HG02938 (cell line): ENCODE measurements around the gene PLEKHG1.
A peak's percentile ranks its signal among the peaks of the same experiment; 100 is the strongest.

Source experiments
- ATAC-seq: cut with Tn5 transposase; IDR thresholded peaks from one replicate; pipeline ENCODE4 v1.9.1; 2021; ENCODE audit warnings: mild to moderate bottlenecking, moderate library complexity; ENCODE audit not compliant: unreplicated experiment

Gene PLEKHG1

GRCh38 chr6:150588888-150589499 is 10.7 kb upstream of the PLEKHG1 start:
- ATAC-seq, result no peak

- no peak for ATAC-seq
Observed at GRCh38 chr6:150589852-150590251, 9.8 kb upstream of the PLEKHG1 start.

GRCh38 chr6:150590446-150590845 is 9.2 kb upstream of the PLEKHG1 start:
- ATAC-seq, result no peak

- ATAC-seq, result no peak
Observed at GRCh38 chr6:150592377-150592995, 7.2 kb upstream of the PLEKHG1 start.

GRCh38 chr6:150593119-150593518 is 6.6 kb upstream of the PLEKHG1 start:
- ATAC-seq, result no peak

- no peak for ATAC-seq
Observed at GRCh38 chr6:150596439-150596838, 3.2 kb upstream of the PLEKHG1 start.

GRCh38 chr6:150598401-150598800 is 1.3 kb upstream of the PLEKHG1 start:
- ATAC-seq, result no peak

- ATAC-seq, result no peak
Observed at GRCh38 chr6:150598858-150599198, 857 bp upstream of the PLEKHG1 start.

- ATAC-seq, result peak; percentile 5
Observed at GRCh38 chr6:150600010-150600300, 270 bp downstream of the PLEKHG1 start.

GRCh38 chr6:150600301-150601017 is 774 bp downstream of the PLEKHG1 start:
- ATAC-seq, result peak; percentile 72

GRCh38 chr6:150601439-150601838 is 1.8 kb downstream of the PLEKHG1 start:
- no peak for ATAC-seq

- no peak for ATAC-seq
Observed at GRCh38 chr6:150603176-150603575, 3.5 kb downstream of the PLEKHG1 start.

GRCh38 chr6:150604467-150604866 is 4.8 kb downstream of the PLEKHG1 start:
- ATAC-seq, result no peak

- no peak for ATAC-seq
Observed at GRCh38 chr6:150605333-150605732, 5.6 kb downstream of the PLEKHG1 start.

GRCh38 chr6:150606168-150606591 is 6.5 kb downstream of the PLEKHG1 start:
- no peak for ATAC-seq

- no peak for ATAC-seq
Observed at GRCh38 chr6:150606647-150607328, 7.1 kb downstream of the PLEKHG1 start.

- no peak for ATAC-seq
Observed at GRCh38 chr6:150607329-150607650, 7.6 kb downstream of the PLEKHG1 start.

GRCh38 chr6:150610584-150610983 is 10.9 kb downstream of the PLEKHG1 start:
- no peak for ATAC-seq

GRCh38 chr6:150613269-150613668 is 13.6 kb downstream of the PLEKHG1 start:
- ATAC-seq, result no peak

- no peak for ATAC-seq
Observed at GRCh38 chr6:150615967-150616366, 16.3 kb downstream of the PLEKHG1 start.

GRCh38 chr6:150616586-150616985 is 16.9 kb downstream of the PLEKHG1 start:
- no peak for ATAC-seq

GRCh38 chr6:150617062-150617461 is 17.4 kb downstream of the PLEKHG1 start:
- ATAC-seq, result no peak
